HCT116 (cell line): ENCODE results near the gene ADARB2.

Experiments
- EZH2 ChIP-seq: fragments of 200-600 bp; sonication (generic); IDR thresholded peaks from 2 replicates; pipeline ENCODE4 v1.6.1; 2017; ENCODE audit warnings: antibody characterized with exemption, mixed run types
- POLR2AphosphoS5 ChIP-seq: IDR thresholded peaks from 2 replicates; pipeline ENCODE4 v1.6.1; 2011; ENCODE audit warnings: mild to moderate bottlenecking, low read depth, low read length, moderate library complexity
- ZFX ChIP-seq: fragments of 450-650 bp; IDR thresholded peaks from 2 replicates; pipeline ENCODE4 v1.6.1; 2017
- TF ChIP-seq, protein P1 (sequence below), 3 experiments: fragments of 200-600 bp in 1 of 3; sonication (generic) in 1 of 3; IDR thresholded peaks in 2 of 3; conservative IDR thresholded peaks in 1 of 3; 2 replicates each; pipeline ENCODE4 v1.5.1; 2012 to 2017; ENCODE audit warnings: low read depth in 2 of 3, low read length in 2 of 3, antibody characterized with exemption in 1 of 3, borderline replicate concordance in 1 of 3, control low read depth in 1 of 3, mild to moderate bottlenecking in 1 of 3, mixed read lengths in 1 of 3, mixed run types in 1 of 3, moderate library complexity in 1 of 3; ENCODE audit not compliant: insufficient read depth in 1 of 3
- TF ChIP-seq, protein P2 (sequence below): IDR thresholded peaks from 2 replicates; pipeline ENCODE4 v1.6.1; 2012; ENCODE audit warnings: low read depth
- TF ChIP-seq, protein P3 (sequence below): IDR thresholded peaks from 2 replicates; pipeline ENCODE4 v1.6.1; 2011; ENCODE audit warnings: mild to moderate bottlenecking, low read length, moderate library complexity; ENCODE audit not compliant: insufficient replicate concordance; ENCODE audit errors: extremely low read depth

DNA sequence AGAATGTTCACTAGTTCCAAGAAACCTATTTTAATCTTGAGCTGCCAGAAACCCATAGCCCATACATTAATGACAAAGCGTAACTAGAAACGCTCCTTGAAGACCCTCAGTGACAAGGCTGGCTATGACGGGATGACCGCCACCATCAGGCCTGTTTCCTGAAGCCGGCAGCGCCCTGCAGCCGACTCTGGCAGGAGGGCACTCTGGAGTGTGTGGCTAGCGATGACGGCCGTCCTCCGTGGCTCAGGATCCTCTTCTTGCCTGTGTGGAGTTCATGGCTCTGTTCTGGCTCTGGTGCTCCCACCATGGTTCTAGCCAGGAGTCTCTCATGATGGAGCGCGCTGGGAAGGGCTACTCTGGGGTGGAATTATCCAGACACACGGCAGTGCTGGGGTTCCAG, 224.1 kb downstream of the ADARB2 start:
- TF ChIP-seq POLR2AphosphoS5: no peak
- no peak for TF ChIP-seq EZH2
- TF ChIP-seq, protein P1, sequence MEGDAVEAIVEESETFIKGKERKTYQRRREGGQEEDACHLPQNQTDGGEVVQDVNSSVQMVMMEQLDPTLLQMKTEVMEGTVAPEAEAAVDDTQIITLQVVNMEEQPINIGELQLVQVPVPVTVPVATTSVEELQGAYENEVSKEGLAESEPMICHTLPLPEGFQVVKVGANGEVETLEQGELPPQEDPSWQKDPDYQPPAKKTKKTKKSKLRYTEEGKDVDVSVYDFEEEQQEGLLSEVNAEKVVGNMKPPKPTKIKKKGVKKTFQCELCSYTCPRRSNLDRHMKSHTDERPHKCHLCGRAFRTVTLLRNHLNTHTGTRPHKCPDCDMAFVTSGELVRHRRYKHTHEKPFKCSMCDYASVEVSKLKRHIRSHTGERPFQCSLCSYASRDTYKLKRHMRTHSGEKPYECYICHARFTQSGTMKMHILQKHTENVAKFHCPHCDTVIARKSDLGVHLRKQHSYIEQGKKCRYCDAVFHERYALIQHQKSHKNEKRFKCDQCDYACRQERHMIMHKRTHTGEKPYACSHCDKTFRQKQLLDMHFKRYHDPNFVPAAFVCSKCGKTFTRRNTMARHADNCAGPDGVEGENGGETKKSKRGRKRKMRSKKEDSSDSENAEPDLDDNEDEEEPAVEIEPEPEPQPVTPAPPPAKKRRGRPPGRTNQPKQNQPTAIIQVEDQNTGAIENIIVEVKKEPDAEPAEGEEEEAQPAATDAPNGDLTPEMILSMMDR (IDR thresholded peaks at IDR 0.05 in 2 of 3, conservative IDR thresholded peaks at IDR 0.05 in 1 of 3; ENCODE audit: borderline replicate concordance in 1 of 3, insufficient read depth in 1 of 3, low read depth in 2 of 3, low read length in 2 of 3): no peak
- no peak for TF ChIP-seq ZFX
- TF ChIP-seq, protein P2, sequence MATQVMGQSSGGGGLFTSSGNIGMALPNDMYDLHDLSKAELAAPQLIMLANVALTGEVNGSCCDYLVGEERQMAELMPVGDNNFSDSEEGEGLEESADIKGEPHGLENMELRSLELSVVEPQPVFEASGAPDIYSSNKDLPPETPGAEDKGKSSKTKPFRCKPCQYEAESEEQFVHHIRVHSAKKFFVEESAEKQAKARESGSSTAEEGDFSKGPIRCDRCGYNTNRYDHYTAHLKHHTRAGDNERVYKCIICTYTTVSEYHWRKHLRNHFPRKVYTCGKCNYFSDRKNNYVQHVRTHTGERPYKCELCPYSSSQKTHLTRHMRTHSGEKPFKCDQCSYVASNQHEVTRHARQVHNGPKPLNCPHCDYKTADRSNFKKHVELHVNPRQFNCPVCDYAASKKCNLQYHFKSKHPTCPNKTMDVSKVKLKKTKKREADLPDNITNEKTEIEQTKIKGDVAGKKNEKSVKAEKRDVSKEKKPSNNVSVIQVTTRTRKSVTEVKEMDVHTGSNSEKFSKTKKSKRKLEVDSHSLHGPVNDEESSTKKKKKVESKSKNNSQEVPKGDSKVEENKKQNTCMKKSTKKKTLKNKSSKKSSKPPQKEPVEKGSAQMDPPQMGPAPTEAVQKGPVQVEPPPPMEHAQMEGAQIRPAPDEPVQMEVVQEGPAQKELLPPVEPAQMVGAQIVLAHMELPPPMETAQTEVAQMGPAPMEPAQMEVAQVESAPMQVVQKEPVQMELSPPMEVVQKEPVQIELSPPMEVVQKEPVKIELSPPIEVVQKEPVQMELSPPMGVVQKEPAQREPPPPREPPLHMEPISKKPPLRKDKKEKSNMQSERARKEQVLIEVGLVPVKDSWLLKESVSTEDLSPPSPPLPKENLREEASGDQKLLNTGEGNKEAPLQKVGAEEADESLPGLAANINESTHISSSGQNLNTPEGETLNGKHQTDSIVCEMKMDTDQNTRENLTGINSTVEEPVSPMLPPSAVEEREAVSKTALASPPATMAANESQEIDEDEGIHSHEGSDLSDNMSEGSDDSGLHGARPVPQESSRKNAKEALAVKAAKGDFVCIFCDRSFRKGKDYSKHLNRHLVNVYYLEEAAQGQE: no peak
- TF ChIP-seq, protein P3, sequence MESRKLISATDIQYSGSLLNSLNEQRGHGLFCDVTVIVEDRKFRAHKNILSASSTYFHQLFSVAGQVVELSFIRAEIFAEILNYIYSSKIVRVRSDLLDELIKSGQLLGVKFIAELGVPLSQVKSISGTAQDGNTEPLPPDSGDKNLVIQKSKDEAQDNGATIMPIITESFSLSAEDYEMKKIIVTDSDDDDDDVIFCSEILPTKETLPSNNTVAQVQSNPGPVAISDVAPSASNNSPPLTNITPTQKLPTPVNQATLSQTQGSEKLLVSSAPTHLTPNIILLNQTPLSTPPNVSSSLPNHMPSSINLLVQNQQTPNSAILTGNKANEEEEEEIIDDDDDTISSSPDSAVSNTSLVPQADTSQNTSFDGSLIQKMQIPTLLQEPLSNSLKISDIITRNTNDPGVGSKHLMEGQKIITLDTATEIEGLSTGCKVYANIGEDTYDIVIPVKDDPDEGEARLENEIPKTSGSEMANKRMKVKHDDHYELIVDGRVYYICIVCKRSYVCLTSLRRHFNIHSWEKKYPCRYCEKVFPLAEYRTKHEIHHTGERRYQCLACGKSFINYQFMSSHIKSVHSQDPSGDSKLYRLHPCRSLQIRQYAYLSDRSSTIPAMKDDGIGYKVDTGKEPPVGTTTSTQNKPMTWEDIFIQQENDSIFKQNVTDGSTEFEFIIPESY: no peak
